Muscle of back (tissue), 13 donors: ENCODE data around the gene TRAPPC2B. TPM values are rescaled to one million over a fixed set of nuclear protein-coding genes. Genes with fewer than 3 reads are reported as not detected.

Experiments
- DNase-seq, 3 donors: peaks; one replicate each; pipeline versions ENCODE4 v3.0.0 to v3.0.0-alpha.2; 2013
- long read RNA-seq, 9 donors: transcript quantifications; one replicate each; lab custom pipeline, GENCODE V29; 2026
- polyA plus RNA-seq, 10 donors: library from polyadenylated mRNA; unstranded; fragments of 120-200 nt; gene quantifications; one replicate each; pipeline ENCODE4 v1.2.1, GENCODE V29; 2013; ENCODE audit not compliant: insufficient read length in 10 of 10

TRAPPC2B gene
- polyA plus RNA-seq = 10 to 100 TPM; 11.4 to 19.1 (median 14.1) TPM
- long read RNA-seq, donor 1, transcript TRAPPC2B-202 (1 exons, 1,743 nt) = minor isoform, 11 of 28 reads
- long read RNA-seq, donor 1, transcript TRAPPC2B-201 (2 exons, 732 nt) = major isoform, 17 of 28 reads
- long read RNA-seq, donor 1, partial matches to known transcripts = 0 of 28 reads
- long read RNA-seq, donor 1, other reads (novel, unspliced or antisense) = 0 of 28 reads
- long read RNA-seq, donor 2, transcript TRAPPC2B-202 (1 exons, 1,743 nt) = minor isoform, 7 of 17 reads
- long read RNA-seq, donor 2, transcript TRAPPC2B-201 (2 exons, 732 nt) = major isoform, 10 of 17 reads
- long read RNA-seq, donor 2, partial matches to known transcripts = 0 of 17 reads
- long read RNA-seq, donor 2, other reads (novel, unspliced or antisense) = 0 of 17 reads
- long read RNA-seq, donor 3 = 0 reads
- long read RNA-seq, donor 4, transcript TRAPPC2B-201 (2 exons, 732 nt) = major isoform, 11 of 20 reads
- long read RNA-seq, donor 4, transcript TRAPPC2B-202 (1 exons, 1,743 nt) = minor isoform, 9 of 20 reads
- long read RNA-seq, donor 4, partial matches to known transcripts = 0 of 20 reads
- long read RNA-seq, donor 4, other reads (novel, unspliced or antisense) = 0 of 20 reads
- long read RNA-seq, donor 5, transcript TRAPPC2B-202 (1 exons, 1,743 nt) = minor isoform, 8 of 24 reads
- long read RNA-seq, donor 5, transcript TRAPPC2B-201 (2 exons, 732 nt) = major isoform, 16 of 24 reads
- long read RNA-seq, donor 5, partial matches to known transcripts = 0 of 24 reads
- long read RNA-seq, donor 5, other reads (novel, unspliced or antisense) = 0 of 24 reads
- long read RNA-seq, donor 6, transcript TRAPPC2B-201 (2 exons, 732 nt) = minor isoform, 7 of 17 reads
- long read RNA-seq, donor 6, transcript TRAPPC2B-202 (1 exons, 1,743 nt) = major isoform, 10 of 17 reads
- long read RNA-seq, donor 6, partial matches to known transcripts = 0 of 17 reads
- long read RNA-seq, donor 6, other reads (novel, unspliced or antisense) = 0 of 17 reads
- long read RNA-seq, donor 7, transcript TRAPPC2B-202 (1 exons, 1,743 nt) = major isoform, 6 of 10 reads
- long read RNA-seq, donor 7, partial matches to known transcripts = 0 of 10 reads
- long read RNA-seq, donor 7, other reads (novel, unspliced or antisense) = 0 of 10 reads
- long read RNA-seq, donor 8, transcript TRAPPC2B-201 (2 exons, 732 nt) = minor isoform, 5 of 18 reads
- long read RNA-seq, donor 8, transcript TRAPPC2B-202 (1 exons, 1,743 nt) = major isoform, 13 of 18 reads
- long read RNA-seq, donor 8, partial matches to known transcripts = 0 of 18 reads
- long read RNA-seq, donor 8, other reads (novel, unspliced or antisense) = 0 of 18 reads
- long read RNA-seq, donor 9, partial matches to known transcripts = 0 of 4 reads
- long read RNA-seq, donor 9, other reads (novel, unspliced or antisense) = 0 of 4 reads

DNA sequence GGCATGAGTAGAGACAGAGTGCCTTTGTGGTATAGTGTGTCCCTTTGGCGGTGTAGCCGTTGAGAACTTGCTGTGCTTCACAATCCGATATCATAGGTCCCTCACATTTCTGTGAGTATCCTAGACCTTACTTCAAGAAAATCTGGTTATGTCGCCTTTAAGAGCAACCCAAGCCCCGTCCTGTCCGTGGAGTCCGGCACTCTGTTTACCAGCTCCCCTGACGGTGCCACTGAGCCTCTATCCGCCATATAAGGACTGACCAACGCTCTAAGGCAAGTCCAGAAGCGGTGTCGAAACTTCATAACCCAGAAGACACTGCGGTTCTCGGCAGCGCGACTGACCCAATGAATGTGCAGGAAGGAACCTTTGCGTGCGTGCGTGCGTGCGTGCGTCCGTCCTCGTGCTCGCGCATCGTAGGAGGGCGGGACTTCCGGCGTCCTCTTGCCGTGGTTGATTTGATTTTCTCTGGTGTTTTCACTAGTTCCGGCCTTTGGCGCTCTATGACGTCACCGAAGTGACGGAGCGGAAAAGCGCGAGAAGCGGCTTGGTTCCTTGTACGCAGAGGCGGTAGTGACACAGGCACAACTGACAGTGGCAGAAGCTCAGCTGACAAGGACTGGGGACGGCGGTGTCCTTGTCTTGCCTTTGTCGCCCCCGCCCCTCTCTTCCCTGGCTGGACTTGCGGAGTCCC is at the start of gene TRAPPC2B, which contains the start of gene ZNF547:
TSS of gene TRAPPC2B (plus strand) at position 555 of the 691 bp plus-strand sequence. CDS start 1,283 bp downstream, outside the sequence.
TSS of gene ZNF547 (plus strand) at position 555 of the 691 bp plus-strand sequence. CDS start 5,005 bp downstream, outside the sequence.
- peak; percentile 100 for DNase-seq

DNA sequence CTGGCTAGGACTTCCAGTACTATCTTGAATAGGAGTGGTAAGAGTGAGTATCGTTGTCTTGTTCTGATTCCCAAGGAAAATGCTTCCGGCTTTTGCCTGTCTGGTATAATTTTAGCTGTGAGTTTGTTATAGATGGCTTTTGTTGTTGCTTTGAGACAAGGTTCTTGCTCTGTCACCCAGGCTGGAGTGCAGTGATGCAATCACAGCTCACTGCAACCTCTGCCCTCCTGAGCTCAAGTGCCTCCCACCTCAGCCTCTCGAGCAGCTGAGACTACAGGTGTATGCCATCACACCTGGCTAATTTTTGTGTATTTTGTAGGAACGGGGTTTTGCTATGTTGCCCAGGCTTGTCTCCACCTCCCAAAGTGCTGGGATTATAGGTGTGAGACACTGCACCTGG is 49.2 kb upstream of the TRAPPC2B start:
- DNase-seq = no peak

DNA sequence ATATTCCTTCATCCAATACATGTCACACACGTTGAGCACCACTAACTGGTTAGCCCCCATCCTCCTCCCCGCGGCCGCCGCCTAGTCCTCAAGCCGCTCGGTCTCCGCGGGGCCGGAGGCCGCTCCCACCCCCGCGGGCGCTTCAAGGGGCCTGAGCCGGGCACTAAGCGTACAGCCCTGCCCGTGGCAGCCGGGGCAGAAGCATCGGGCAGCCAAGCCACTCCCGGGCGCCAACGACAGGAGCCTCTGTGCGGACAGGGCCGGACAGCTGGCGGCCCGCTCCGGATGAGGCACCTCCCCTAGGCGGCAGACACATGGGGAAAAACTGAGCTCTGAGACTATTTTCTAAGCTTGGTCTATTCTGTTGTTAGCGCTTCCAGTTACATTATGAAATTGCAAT is 45.8 kb upstream of the TRAPPC2B start:
- no peak for DNase-seq

- DNase-seq = no peak
Observed at GRCh38 chr19:57319869-57320179, 43.5 kb upstream of the TRAPPC2B start.

- peak; percentile 97 to 99 (median 98) for DNase-seq
Observed at GRCh38 chr19:57320180-57321084, 42.9 kb upstream of the TRAPPC2B start, which contains the start of gene ZNF543. Gene ZNF543 (plus strand): TSS chr19:57320472. CDS start chr19:57320854, 382 bp downstream.

DNA sequence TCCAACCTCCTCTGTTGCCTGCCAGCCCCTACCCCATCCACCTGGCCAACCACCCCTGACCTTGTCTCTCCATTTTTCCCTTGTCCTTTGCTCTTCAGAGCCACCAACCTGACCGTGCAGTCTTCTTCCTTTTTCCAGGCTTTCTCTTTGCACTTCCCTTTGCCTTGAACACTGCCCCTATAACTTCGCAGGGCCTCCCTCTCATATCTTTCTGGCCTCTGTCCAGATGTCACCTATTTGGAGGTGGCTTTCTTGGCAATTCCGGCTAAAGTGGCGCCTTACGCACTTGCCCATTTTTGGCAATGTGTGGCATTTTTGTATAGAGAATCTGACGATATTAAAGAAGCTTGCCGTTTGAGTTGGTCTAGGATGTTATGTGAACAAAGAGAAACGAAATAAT is 42.2 kb upstream of the TRAPPC2B start:
- DNase-seq = no peak

- no peak for DNase-seq
Observed at GRCh38 chr19:57321751-57322150, 41.6 kb upstream of the TRAPPC2B start.

DNA sequence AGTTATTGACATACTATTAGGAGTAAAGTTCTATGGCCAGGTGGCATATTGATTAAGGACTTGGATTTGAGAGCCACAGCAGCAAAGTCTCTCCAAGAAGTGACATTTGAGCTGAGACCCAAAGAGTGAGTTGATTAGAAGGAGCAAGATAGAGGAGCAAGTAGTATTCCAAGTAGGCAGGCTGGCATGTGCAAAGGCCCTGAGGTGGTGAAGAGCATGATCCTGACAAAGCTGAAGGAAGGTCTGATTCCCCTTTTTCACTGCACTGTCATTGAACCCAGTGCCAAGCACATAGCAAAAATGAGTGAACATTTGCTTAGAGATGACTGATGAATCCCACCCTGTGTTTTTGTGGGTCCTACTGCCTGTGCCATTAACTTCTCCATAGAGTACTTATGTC is 38.4 kb upstream of the TRAPPC2B start:
- DNase-seq = no peak

GRCh38 chr19:57327993-57328392 is 35.4 kb upstream of the TRAPPC2B start:
- no peak for DNase-seq

DNA sequence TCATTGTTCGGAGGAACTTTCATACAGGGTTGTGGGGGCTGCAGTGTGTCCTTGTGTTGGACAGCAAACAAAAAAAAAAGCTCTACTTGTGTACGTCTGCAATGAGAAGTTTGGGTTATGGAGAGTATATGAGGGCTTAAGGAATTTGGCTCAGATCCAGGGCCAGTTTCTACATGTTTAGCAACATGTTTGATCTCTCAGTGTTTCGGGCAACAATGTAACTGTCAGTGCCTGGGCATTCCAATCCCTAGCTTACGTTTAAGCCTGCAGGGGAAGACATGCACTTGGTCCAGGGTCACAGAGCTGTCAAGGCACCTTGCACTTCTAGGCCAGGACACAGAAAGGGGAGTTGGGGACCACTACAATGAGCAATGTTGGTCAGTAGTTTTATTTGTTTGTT is 29.2 kb upstream of the TRAPPC2B start:
- DNase-seq = no peak

- DNase-seq = no peak
Observed at GRCh38 chr19:57338877-57339276, 24.5 kb upstream of the TRAPPC2B start.

DNA sequence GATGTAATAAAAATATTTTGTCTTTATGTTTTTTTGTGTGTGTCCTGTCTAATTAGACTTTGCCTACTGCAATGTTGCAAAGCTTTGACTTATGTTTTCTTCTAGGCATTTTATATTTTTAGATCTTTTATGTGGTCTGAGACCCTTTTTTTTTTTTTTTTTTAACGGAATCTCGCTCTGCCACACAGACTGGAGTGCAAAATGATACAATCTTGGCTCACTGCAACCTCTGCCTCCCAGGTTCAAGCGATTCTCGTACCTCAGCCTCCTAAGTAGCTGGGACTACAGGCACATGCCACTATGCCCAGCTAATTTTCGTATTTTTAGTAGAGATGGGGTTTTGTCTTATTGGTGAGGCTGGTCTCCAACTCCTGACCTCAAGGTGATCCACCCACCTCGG is 20.8 kb upstream of the TRAPPC2B start:
- DNase-seq = no peak

- DNase-seq = no peak
Observed at GRCh38 chr19:57348136-57348535, 15.2 kb upstream of the TRAPPC2B start.

DNA sequence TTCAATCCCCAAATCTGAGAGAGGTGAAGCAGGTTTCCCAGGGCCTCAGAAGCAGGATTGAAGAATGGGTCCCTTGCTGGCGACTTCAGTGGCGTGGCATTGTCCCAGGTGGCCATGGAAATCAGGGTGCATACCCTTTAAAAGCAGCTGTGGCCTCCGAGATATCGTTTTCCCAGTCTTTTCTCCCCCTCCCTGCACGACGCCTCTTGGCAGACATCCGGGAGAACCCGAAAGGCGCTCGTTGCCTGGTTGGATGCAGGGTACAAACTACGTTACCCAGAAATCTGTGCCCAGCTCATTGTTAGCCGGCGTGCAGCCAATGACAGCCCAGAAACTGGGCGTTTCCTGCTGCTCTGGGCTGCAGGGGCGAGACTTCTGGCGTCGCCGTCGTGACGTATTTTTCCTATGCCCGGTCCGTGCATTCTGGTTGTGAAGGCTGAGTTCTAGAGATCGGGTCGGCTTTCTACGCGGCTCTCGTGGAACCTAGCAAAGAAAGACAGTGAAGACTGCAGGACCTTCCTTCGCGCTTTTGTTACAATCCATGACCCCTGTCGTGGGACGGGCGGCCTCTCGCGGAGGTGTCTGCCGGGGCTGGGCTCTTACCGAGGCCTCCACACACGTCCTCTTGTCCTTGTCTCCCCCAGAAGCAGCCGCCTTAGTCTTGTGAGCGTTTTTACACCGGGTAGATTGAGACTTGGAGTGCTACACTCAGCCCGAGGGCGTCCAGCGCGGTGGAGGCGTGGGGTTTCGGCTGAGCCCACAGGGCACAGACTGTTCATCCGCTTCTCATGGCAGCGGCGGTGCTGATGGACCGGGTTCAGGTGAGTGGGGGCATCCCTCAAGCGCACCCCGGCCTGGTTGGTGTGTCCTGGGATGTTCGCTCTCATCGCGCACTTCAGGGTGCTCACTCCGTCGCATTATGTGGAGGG is 12.2 kb upstream of the TRAPPC2B start, which contains the start of gene ZNF304:
TSS of gene ZNF304 (plus strand) at position 395 of the 929 bp plus-strand sequence. CDS start at position 789, 394 bp downstream.
- DNase-seq = peak; percentile 96 to 98 (median 97)

DNA sequence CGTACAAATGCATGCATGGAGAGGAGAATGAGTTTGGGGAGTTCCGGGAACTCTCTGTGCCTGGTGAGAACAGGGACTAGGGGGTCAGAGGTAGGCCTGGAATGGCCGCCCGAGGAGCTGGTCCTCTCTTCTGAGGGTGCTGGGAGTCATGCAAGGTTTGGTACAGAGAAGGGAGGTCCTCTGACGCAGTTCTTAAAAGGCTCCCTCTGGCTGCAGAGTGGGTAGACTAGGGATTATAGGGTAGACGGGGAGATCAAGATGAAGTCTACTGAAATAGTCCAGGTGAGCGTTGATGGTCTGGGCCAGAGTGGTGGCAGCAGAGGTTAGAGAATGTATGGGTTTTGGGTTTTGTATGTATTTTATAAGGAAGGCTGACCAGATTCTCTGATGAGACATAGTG is 11.5 kb upstream of the TRAPPC2B start:
- DNase-seq = no peak

DNA sequence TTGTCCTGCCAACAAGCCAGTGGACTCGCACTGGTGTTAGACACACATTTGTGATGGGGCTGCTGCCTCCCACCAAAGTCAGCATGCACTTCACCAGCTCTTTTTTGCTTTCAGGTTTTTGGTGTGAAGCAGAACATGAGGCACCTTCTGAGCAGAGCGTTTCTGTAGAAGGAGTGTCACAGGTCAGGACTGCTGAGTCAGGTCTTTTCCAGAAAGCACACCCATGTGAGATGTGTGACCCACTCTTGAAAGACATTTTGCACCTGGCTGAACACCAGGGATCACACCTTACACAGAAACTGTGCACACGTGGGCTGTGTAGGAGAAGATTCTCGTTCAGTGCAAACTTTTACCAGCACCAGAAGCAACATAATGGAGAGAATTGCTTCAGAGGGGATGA is 7.4 kb upstream of the TRAPPC2B start:
- DNase-seq = no peak

- no peak for DNase-seq
Observed at GRCh38 chr19:57357406-57357805, 5.9 kb upstream of the TRAPPC2B start.

GRCh38 chr19:57359300-57359699 is 4.1 kb upstream of the TRAPPC2B start:
- no peak for DNase-seq
